Mesenchymal stem cell (in vitro differentiated cells and primary cell): ENCODE measurements around the gene SLC9A9.
"Not testable (repeated sequence)": the region's sequence is repeated elsewhere in the genome, so short reads cannot be mapped to it uniquely, and the experiment has no call there.

Experiments used
- DNase-seq: peaks from one replicate; pipeline ENCODE4 v3.0.0-alpha.2; 2013
- H2AFZ ChIP-seq: one replicate; pipeline ENCODE4 v1.6.1; 2013; ENCODE audit warnings: low read depth, mild to moderate bottlenecking, control low read depth, inconsistent platforms, low read length, moderate library complexity
- H2AK5ac ChIP-seq: 2 replicates; pipeline ENCODE4 v1.6.1; 2013; ENCODE audit warnings: low read length, moderate library complexity, mild to moderate bottlenecking, inconsistent platforms; ENCODE audit not compliant: severe bottlenecking
- H2BK120ac ChIP-seq: one replicate; pipeline ENCODE4 v1.6.1; 2013; ENCODE audit warnings: low read depth, mild to moderate bottlenecking, inconsistent platforms, low read length, moderate library complexity
- H2BK12ac ChIP-seq, 2 experiments: one replicate each; pipeline ENCODE4 v1.6.1; 2013; ENCODE audit warnings: inconsistent platforms in 2 of 2, low read length in 2 of 2, mild to moderate bottlenecking in 2 of 2, moderate library complexity in 2 of 2, control low read depth in 1 of 2
- H2BK15ac ChIP-seq: one replicate; pipeline ENCODE4 v1.6.1; 2013; ENCODE audit warnings: mild to moderate bottlenecking, low read depth, inconsistent platforms; ENCODE audit not compliant: poor library complexity, severe bottlenecking
- H2BK5ac ChIP-seq: 2 replicates; pipeline ENCODE4 v1.6.1; 2013; ENCODE audit warnings: low read depth, mild to moderate bottlenecking, low read length, control low read depth, inconsistent platforms; ENCODE audit not compliant: poor library complexity, severe bottlenecking
- H3K14ac ChIP-seq, 2 experiments: one replicate each; pipeline ENCODE4 v1.6.1; 2013; ENCODE audit warnings: inconsistent platforms in 2 of 2, low read length in 2 of 2, control low read depth in 1 of 2, mild to moderate bottlenecking in 1 of 2, moderate library complexity in 1 of 2
- H3K18ac ChIP-seq, 2 experiments: one replicate each; pipeline ENCODE4 v1.6.1; 2013; ENCODE audit warnings: inconsistent platforms in 2 of 2, low read length in 2 of 2, control low read depth in 1 of 2, low read depth in 1 of 2, mild to moderate bottlenecking in 1 of 2
- H3K23ac ChIP-seq, 2 experiments: one replicate each; pipeline ENCODE4 v1.6.1; 2013; ENCODE audit warnings: inconsistent platforms in 2 of 2, low read length in 2 of 2, mild to moderate bottlenecking in 2 of 2, moderate library complexity in 2 of 2, control low read depth in 1 of 2
- H3K27ac ChIP-seq: 2 replicates; pipeline ENCODE4 v1.5.1; 2013; ENCODE audit warnings: mild to moderate bottlenecking, moderate library complexity, low read length, control low read depth, inconsistent platforms; ENCODE audit not compliant: poor library complexity, severe bottlenecking
- H3K27me3 ChIP-seq, 2 experiments: 2 replicates each; pipeline versions ENCODE4 v1.6.1 to v1.7.0; 2013; ENCODE audit warnings: low read length in 2 of 2, mild to moderate bottlenecking in 2 of 2, moderate library complexity in 2 of 2, control low read depth in 1 of 2, inconsistent platforms in 1 of 2; ENCODE audit not compliant: control insufficient read depth in 1 of 2, insufficient read depth in 1 of 2
- H3K36me3 ChIP-seq, 2 experiments: 2 replicates each; pipeline versions ENCODE4 v1.6.1 to v1.7.0; 2013; ENCODE audit warnings: low read length in 2 of 2, control low read depth in 1 of 2, inconsistent platforms in 1 of 2, low read depth in 1 of 2, mild to moderate bottlenecking in 1 of 2; ENCODE audit not compliant: insufficient read depth in 2 of 2, control insufficient read depth in 1 of 2
- H3K4ac ChIP-seq, 2 experiments: one replicate each; pipeline ENCODE4 v1.6.1; 2013; ENCODE audit warnings: inconsistent platforms in 2 of 2, low read length in 2 of 2, mild to moderate bottlenecking in 2 of 2, moderate library complexity in 2 of 2, control low read depth in 1 of 2, low read depth in 1 of 2
- H3K4me1 ChIP-seq: 2 replicates; pipeline ENCODE4 v1.6.1; 2013; ENCODE audit warnings: low read depth, low read length, control low read depth; ENCODE audit not compliant: control insufficient read depth, insufficient read depth
- H3K4me2 ChIP-seq: 2 replicates; pipeline ENCODE4 v1.6.1; 2013; ENCODE audit warnings: low read length, mild to moderate bottlenecking, inconsistent platforms; ENCODE audit not compliant: poor library complexity, severe bottlenecking
- H3K4me3 ChIP-seq, 2 experiments: 2 replicates each; pipeline versions ENCODE4 v1.5.1 to v1.7.0; 2013; ENCODE audit warnings: low read length in 2 of 2, mild to moderate bottlenecking in 2 of 2, control low read depth in 1 of 2, low read depth in 1 of 2; ENCODE audit not compliant: insufficient read depth in 1 of 2
- H3K79me1 ChIP-seq: replicated peaks from 2 replicates; pipeline ENCODE4 v1.6.1; 2013; ENCODE audit warnings: mild to moderate bottlenecking, control low read depth, low read length, inconsistent platforms; ENCODE audit not compliant: poor library complexity, severe bottlenecking
- H3K9ac ChIP-seq: 2 replicates; pipeline ENCODE4 v1.7.0; 2013; ENCODE audit warnings: mild to moderate bottlenecking, low read length, moderate library complexity
- H3K9me3 ChIP-seq: 2 replicates; pipeline ENCODE4 v1.7.0; 2013; ENCODE audit warnings: mild to moderate bottlenecking, low read length; ENCODE audit not compliant: control insufficient read depth
- H4K8ac ChIP-seq: one replicate; pipeline ENCODE4 v1.6.1; 2013; ENCODE audit warnings: inconsistent platforms, mild to moderate bottlenecking, low read length, moderate library complexity
- H4K91ac ChIP-seq: one replicate; pipeline ENCODE4 v1.6.1; 2013; ENCODE audit warnings: mild to moderate bottlenecking, low read length, inconsistent platforms
- WGBS: methylation state at CpG from one replicate; pipeline ENCODE4 v1.1.7; 2013; ENCODE audit warnings: mixed read lengths; 5-methylcytosine and 5-hydroxymethylcytosine counted together

Gene SLC9A9

GRCh38 chr3:143699424-143699823 is 148.8 kb downstream of the SLC9A9 start:
- Histone ChIP-seq H4K8ac (no peak overlapping the region), H3K27me3 (no peaks in the 10 kb centered on the region), H3K4me3 (no peak overlapping the region), H2AK5ac (no peak overlapping the region), H3K4me2 (no peak overlapping the region), H2BK15ac (no peak overlapping the region), H3K9ac (no peak overlapping the region), H3K23ac (no peak overlapping the region), H2BK120ac (no peak overlapping the region), H3K9me3 (no peaks in the 10 kb centered on the region), H3K36me3 (no peaks in the 10 kb centered on the region), H4K91ac (no peak overlapping the region), H3K4me1 (no peaks in the 10 kb centered on the region), H3K14ac (no peak overlapping the region), H2BK12ac (no peak overlapping the region), H3K4ac (no peak overlapping the region), H3K18ac (no peak overlapping the region), H2AFZ (no peak overlapping the region), H3K27ac (no peak overlapping the region), H3K79me1 (no peaks in the 10 kb centered on the region), H2BK5ac (no peak overlapping the region)
- WGBS = 83% methylated on average over 3 of the region's 3 CpGs
- DNase-seq = no peak

GRCh38 chr3:143698682-143699303 is 149.5 kb downstream of the SLC9A9 start:
- Histone ChIP-seq H2BK120ac (no peak overlapping the region), H3K4ac (no peak overlapping the region), H3K14ac (no peak overlapping the region), H3K36me3 (no peaks in the 10 kb centered on the region), H2BK12ac (no peak overlapping the region), H3K23ac (no peak overlapping the region), H3K27me3 (no peaks in the 10 kb centered on the region), H2AFZ (no peak overlapping the region), H3K4me1 (no peaks in the 10 kb centered on the region), H2AK5ac (no peak overlapping the region), H3K79me1 (no peaks in the 10 kb centered on the region), H4K91ac (no peak overlapping the region), H3K4me3 (no peak overlapping the region), H2BK15ac (no peak overlapping the region), H3K9ac (no peak overlapping the region), H3K27ac (no peak overlapping the region), H4K8ac (no peak overlapping the region), H3K18ac (no peak overlapping the region), H2BK5ac (no peak overlapping the region), H3K9me3 (no peaks in the 10 kb centered on the region), H3K4me2 (no peak overlapping the region)
- WGBS = 97% methylated on average over 2 of the region's 3 CpGs
- no peak for DNase-seq

GRCh38 chr3:143697975-143698374 is 150.3 kb downstream of the SLC9A9 start:
- Histone ChIP-seq H2BK15ac (no peak overlapping the region), H2BK5ac (no peak overlapping the region), H2BK12ac (no peak overlapping the region), H3K18ac (no peak overlapping the region), H3K4me3 (no peak overlapping the region), H3K4me1 (no peaks in the 10 kb centered on the region), H3K23ac (no peak overlapping the region), H2AFZ (no peak overlapping the region), H3K9me3 (no peaks in the 10 kb centered on the region), H3K79me1 (no peaks in the 10 kb centered on the region), H3K14ac (no peak overlapping the region), H3K36me3 (no peaks in the 10 kb centered on the region), H3K27me3 (no peaks in the 10 kb centered on the region), H3K4ac (no peak overlapping the region), H3K27ac (no peak overlapping the region), H3K4me2 (no peak overlapping the region), H4K91ac (no peak overlapping the region), H2AK5ac (no peak overlapping the region), H4K8ac (no peak overlapping the region), H2BK120ac (no peak overlapping the region), H3K9ac (no peak overlapping the region)
- 85% methylated on average over 4 of the region's 4 CpGs for WGBS
- DNase-seq = no peak

- not testable (repeated sequence) for H3K27me3 ChIP-seq, H3K4me1 ChIP-seq, H3K4me3 ChIP-seq, H2BK15ac ChIP-seq, H2AK5ac ChIP-seq, H3K4ac ChIP-seq, H3K36me3 ChIP-seq, DNase-seq, H3K79me1 ChIP-seq, H3K14ac ChIP-seq, H3K18ac ChIP-seq, H2BK12ac ChIP-seq, H4K8ac ChIP-seq, H3K27ac ChIP-seq, H2BK5ac ChIP-seq, H3K4me2 ChIP-seq, H4K91ac ChIP-seq, H2AFZ ChIP-seq, H3K9ac ChIP-seq, H3K9me3 ChIP-seq, H3K23ac ChIP-seq, H2BK120ac ChIP-seq
- WGBS = no CpG with 5 or more reads among the region's 2 CpGs
Observed at GRCh38 chr3:143695333-143695732, 152.9 kb downstream of the SLC9A9 start.
